UCSD-AML1 (cell line): ENCODE data around the gene SLC66A2.
"Not testable (repeated sequence)": the region's sequence is repeated elsewhere in the genome, so short reads cannot be mapped to it uniquely, and the experiment has no call there.

Experiments
- DNase-seq: peaks from one replicate; lab custom pipeline; 2025; ENCODE audit not compliant: unreplicated experiment; lab: John Stamatoyannopoulos, UW

The SLC66A2 gene

GRCh38 chr18:79883461-79884293, 67.8 kb downstream of the SLC66A2 start:
- DNase-seq = no peak

GRCh38 chr18:79882522-79883241, 68.8 kb downstream of the SLC66A2 start:
- no peak for DNase-seq

- DNase-seq = no peak
These were observed 69.8 kb downstream of the SLC66A2 start for GRCh38 chr18:79881695-79882094.

GRCh38 chr18:79879566-79879965, 71.9 kb downstream of the SLC66A2 start:
- DNase-seq = no peak

- DNase-seq = no peak
These were observed 72.6 kb downstream of the SLC66A2 start for GRCh38 chr18:79878741-79879378.

GRCh38 chr18:79878246-79878645, 73.2 kb downstream of the SLC66A2 start:
- DNase-seq = not testable (repeated sequence)

- DNase-seq = no peak
These were observed 74.0 kb downstream of the SLC66A2 start for GRCh38 chr18:79877163-79878091.

GRCh38 chr18:79876497-79876896, 75.0 kb downstream of the SLC66A2 start:
- no peak for DNase-seq

- no peak for DNase-seq
These were observed 75.5 kb downstream of the SLC66A2 start for GRCh38 chr18:79875931-79876461.

- DNase-seq = no peak
These were observed 75.9 kb downstream of the SLC66A2 start for GRCh38 chr18:79875531-79875919.

- no peak for DNase-seq
These were observed 76.6 kb downstream of the SLC66A2 start for GRCh38 chr18:79874553-79875530.

GRCh38 chr18:79873449-79874110, 77.9 kb downstream of the SLC66A2 start:
- DNase-seq = no peak

GRCh38 chr18:79872527-79873444, 78.7 kb downstream of the SLC66A2 start:
- DNase-seq = no peak

- no peak for DNase-seq
These were observed 79.9 kb downstream of the SLC66A2 start for GRCh38 chr18:79871481-79872091.

GRCh38 chr18:79871026-79871390, 80.4 kb downstream of the SLC66A2 start:
- DNase-seq = no peak

- no peak for DNase-seq
These were observed 81.0 kb downstream of the SLC66A2 start for GRCh38 chr18:79870301-79871025.
